VCaP (cell line): ENCODE measurements around the gene SELENOM.
A peak's percentile ranks its signal among the peaks of the same experiment; 100 is the strongest.

ENCODE experiments used
- H3K27ac ChIP-seq: fragments of 450-650 bp; 2 replicates; pipeline ENCODE4 v1.5.1; 2017
- TF ChIP-seq, protein P1 (sequence below): fragments of 450-650 bp; conservative IDR thresholded peaks from 2 replicates; pipeline ENCODE4 v1.5.1; 2017; ENCODE audit warnings: mild to moderate bottlenecking, moderate library complexity

SELENOM gene

DNA sequence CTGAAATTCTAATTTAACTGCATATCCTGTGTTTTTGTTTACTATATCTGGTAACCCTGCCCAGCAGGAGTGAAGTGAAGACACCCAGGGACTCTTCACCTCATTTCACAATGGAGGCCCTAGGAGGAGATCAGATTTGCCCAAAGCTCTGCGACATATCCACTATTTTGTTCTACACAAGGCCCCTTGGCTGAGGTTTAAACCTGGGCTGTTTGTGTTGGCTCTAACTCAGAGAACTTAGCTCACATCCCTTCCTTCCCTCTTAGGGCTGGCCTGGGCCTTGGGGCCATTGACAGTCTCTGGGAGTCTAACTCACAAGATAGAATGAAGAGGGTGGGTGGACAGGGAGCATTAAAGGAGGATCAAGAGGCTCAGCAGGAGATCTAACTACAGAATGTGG is 41.1 kb upstream of the SELENOM start:
- TF ChIP-seq, protein P1, sequence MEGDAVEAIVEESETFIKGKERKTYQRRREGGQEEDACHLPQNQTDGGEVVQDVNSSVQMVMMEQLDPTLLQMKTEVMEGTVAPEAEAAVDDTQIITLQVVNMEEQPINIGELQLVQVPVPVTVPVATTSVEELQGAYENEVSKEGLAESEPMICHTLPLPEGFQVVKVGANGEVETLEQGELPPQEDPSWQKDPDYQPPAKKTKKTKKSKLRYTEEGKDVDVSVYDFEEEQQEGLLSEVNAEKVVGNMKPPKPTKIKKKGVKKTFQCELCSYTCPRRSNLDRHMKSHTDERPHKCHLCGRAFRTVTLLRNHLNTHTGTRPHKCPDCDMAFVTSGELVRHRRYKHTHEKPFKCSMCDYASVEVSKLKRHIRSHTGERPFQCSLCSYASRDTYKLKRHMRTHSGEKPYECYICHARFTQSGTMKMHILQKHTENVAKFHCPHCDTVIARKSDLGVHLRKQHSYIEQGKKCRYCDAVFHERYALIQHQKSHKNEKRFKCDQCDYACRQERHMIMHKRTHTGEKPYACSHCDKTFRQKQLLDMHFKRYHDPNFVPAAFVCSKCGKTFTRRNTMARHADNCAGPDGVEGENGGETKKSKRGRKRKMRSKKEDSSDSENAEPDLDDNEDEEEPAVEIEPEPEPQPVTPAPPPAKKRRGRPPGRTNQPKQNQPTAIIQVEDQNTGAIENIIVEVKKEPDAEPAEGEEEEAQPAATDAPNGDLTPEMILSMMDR = no peak
- H3K27ac ChIP-seq = peak overlapping the region; percentile 57

DNA sequence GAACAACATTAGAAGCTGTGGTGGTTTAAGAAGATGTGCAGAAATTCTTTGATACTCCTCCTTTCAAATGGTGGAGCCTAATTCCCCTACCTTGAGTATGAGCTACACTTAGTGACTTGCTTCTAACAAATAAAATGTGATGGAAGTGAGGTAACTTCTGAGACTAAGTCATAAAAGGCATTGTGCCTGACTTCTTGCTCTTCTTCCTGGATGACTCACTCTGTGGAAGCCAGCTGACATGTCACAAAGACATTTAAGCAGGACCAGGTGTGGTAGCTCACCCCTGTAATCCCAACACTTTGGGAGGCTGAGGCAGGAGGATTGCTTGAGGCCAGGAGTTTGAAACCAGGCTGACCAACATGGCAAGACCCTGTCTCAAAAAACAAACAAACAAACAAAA is 36.9 kb upstream of the SELENOM start:
- TF ChIP-seq, protein P1 = no peak
- no peak overlapping the region for H3K27ac ChIP-seq

DNA sequence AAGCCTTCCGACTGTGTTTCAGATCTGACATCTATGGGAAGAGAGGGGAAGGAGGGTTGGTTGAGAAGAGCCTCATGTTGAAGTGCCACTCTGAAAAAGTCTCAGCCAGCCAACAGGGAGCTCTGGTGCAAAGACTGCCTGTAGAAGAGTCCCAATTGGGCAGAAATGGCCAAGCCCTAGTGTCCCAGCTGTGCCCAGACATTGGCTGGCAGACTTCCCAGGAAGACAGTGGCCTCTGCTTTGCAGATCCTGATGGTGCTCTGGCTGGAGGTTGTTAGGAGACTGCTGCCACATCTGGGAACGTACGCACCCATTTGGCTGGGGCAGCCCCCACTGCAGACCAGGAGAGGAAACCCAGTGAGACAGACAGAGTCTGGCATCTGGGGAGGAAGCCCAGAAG is 36.2 kb upstream of the SELENOM start:
- no peak overlapping the region for H3K27ac ChIP-seq
- TF ChIP-seq, protein P1 = no peak

DNA sequence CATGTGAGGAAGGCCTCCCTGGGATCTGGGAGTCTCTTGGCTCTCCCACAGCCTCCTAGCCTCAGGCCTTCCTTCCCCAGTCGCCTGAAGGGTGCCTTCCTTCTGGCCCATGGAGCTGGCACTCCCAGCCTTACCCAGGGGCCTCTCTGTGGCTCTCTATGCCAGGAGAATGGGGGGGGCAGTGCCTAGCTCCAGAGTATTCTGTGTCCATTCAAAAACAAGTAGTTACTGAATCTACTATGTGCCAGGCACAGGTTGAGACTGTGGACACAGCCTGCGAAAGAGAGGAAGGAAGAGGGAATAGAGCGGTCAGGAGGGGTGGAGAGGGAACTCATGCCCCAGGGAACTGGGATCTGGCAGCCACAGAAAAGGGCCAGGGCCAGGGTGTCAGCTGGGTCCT is 35.7 kb upstream of the SELENOM start:
- no peak overlapping the region for H3K27ac ChIP-seq
- TF ChIP-seq, protein P1 = no peak

DNA sequence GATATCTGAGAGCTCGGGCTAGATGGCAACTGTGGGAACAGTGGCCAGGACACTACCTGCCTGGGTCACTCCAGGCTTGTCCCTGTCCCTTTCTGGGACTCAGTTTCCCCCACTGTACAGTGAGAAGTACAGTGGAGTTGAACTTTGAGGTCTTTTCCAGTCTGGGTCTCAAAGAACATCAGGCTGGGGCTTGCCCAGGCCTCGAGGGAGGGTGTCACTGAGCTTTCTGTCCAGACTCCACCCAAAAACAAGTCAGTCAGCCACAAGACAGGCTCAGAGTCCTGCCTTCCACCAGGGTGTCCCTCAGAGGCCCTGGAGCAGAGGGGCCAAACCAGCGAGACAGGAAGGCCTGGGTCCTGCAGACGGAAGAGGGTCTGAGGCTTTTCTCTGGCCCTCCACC is 34.9 kb upstream of the SELENOM start:
- no peak overlapping the region for H3K27ac ChIP-seq
- TF ChIP-seq, protein P1 = no peak

DNA sequence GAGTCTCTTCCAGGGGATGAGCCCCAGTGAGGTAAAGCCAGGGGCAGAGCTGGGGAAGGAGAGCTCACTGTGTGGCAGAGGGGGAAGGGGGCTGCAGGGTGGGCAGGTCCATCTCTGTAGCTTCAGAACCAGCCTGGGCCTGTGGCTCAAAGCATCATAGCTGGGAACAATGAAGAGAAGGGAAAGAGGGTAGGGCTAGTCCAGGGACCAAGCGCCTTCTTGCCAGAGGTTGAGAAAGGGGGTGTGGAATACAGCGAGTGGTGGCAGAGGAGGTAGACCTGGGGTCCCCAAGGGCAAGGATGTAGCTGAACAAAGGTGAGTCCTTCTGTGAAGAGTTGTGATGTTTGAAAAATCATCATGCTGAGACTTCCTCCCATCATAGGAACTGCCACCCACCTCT is 34.2 kb upstream of the SELENOM start:
- TF ChIP-seq, protein P1 = no peak
- H3K27ac ChIP-seq = no peak overlapping the region

DNA sequence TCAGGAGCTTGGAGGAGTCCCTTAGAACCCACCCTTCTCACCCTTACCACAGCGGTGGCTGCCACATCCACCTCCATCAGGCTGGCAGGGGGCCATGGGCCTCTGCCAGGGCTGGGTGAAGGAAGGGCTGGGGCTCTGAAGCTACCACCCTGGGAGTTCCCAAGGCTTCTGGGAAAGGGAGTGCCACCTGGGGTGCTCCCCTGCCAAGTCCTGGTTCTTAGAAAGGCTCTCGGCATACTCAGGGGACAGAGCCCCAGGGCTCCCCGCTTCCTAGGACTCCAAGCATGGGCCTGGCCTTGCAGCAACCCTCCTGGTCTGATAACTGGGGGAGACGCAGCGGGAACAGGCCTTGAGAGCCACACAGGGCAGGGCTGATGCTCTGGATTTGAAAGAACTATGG is 33.4 kb upstream of the SELENOM start:
- no peak overlapping the region for H3K27ac ChIP-seq
- TF ChIP-seq, protein P1 = no peak
